Measurements from ENCODE around the gene GDPD5. TPM values are rescaled to one million over a fixed set of nuclear protein-coding genes. Genes with fewer than 3 reads are reported as not detected.

The GDPD5 gene
- total RNA-seq, 1 donor from 2014 or later, result 7.8 TPM

DNA sequence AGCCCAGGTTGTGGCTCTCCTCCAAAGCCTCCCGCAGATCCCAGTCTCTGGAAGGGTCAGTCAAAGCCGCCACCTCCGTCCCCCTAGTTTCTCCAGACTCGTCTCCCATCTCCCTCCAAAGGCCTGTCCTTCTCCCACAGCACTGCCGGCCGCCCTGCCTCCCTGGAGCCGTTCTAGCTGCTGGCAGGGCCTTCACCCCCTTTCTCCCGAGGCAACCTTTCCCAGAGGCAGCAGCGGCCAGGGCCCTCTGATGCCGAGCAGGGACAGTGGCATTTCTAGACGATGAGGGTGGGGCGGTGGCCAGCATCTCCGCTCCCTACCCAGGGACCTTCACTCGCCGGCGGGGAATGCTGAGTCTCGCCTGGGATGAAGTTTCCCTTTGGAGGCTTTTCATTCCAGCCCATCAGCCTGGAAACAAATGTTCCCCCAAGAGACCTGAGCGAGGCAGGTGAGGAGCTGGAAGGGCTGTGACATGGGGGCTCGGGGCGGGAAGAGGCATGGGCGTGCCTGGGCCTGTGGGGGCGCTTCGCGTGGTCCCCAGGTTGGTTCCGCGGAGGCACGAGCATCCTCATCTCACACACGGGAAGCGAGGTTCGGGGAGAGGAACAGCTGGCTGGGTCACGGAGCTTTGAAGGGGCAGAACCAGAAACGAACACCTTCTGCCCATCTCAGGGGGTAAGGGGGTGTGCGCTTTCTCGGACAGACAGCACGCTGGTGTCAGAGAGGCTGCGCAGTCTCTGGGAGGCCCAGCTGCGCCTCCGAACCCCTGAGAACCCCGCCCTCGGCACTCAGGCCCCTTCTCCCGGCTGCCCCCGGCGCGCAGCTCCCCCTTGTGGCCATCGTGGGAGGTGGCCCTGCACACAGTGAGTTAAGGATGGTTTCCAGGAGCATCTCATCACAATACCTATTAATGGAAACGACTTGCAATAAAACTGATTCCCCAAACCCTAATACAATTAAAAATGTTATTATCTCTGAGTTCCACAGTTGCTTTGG lies 74.6 kb downstream of the GDPD5 start:
- H3K9ac ChIP-seq (ENCODE audit: low read depth in 1 of 3, low read length in 3 of 3), result no peak overlapping the region
- H3K4me3 ChIP-seq (ENCODE audit: low read length in 3 of 3), result no peak overlapping the region
- H3K36me3 ChIP-seq (ENCODE audit: control insufficient read depth in 3 of 3, insufficient read depth in 3 of 3, low read length in 3 of 3), result peaks cover 0 to 3% (median 0%) of the 10 kb centered on the region in 3 donors
- no peaks in the 10 kb centered on the region for H3K27me3 ChIP-seq (ENCODE audit: control insufficient read depth in 3 of 3, insufficient read depth in 3 of 3, low read length in 3 of 3)
- H3K9me3 ChIP-seq (ENCODE audit: control insufficient read depth in 3 of 3, low read length in 3 of 3), result no peaks in the 10 kb centered on the region
- H3K4me1 ChIP-seq (ENCODE audit: control insufficient read depth in 3 of 3, insufficient read depth in 3 of 3, low read length in 3 of 3), result peaks cover 0 to 9% (median 2%) of the 10 kb centered on the region in 3 donors
- no peak overlapping the region for H3K27ac ChIP-seq (ENCODE audit: low read depth, low read length)

GRCh38 chr11:75450236-75450635 lies 75.5 kb downstream of the GDPD5 start:
- H3K9ac ChIP-seq (ENCODE audit: low read depth in 1 of 3, low read length in 3 of 3), result no peak overlapping the region
- no peaks in the 10 kb centered on the region for H3K9me3 ChIP-seq (ENCODE audit: control insufficient read depth in 3 of 3, low read length in 3 of 3)
- no peak overlapping the region for H3K27ac ChIP-seq (ENCODE audit: low read depth, low read length)
- no peak overlapping the region for H3K4me3 ChIP-seq (ENCODE audit: low read length in 3 of 3)
- peaks cover 0 to 9% (median 2%) of the 10 kb centered on the region in 3 donors for H3K4me1 ChIP-seq (ENCODE audit: control insufficient read depth in 3 of 3, insufficient read depth in 3 of 3, low read length in 3 of 3)
- peaks cover 0 to 3% (median 0%) of the 10 kb centered on the region in 3 donors for H3K36me3 ChIP-seq (ENCODE audit: control insufficient read depth in 3 of 3, insufficient read depth in 3 of 3, low read length in 3 of 3)
- H3K27me3 ChIP-seq (ENCODE audit: control insufficient read depth in 3 of 3, insufficient read depth in 3 of 3, low read length in 3 of 3), result no peaks in the 10 kb centered on the region

DNA sequence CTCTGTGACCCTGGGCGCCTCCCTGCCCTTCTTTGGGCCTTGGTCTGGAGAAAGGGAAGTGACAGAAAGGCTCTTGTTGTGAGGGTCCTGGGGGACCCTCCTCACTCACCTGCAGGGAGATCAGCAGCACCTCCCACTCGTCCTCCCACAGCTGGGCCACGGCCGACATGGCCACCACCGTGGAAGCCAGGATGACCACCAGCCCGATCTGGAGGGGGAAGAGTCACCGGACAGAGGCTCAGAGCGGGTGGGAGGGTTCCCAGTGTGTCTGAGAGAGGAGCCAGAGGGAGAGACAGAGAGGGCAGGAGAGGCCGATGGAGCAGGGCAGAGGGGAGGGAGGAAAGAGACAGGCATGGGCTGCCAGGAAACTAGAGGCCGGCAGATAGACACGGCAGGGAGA lies 76.0 kb downstream of the GDPD5 start:
- Histone ChIP-seq H3K4me3 (ENCODE audit: low read length in 3 of 3) (no peak overlapping the region), H3K9me3 (ENCODE audit: control insufficient read depth in 3 of 3, low read length in 3 of 3) (no peaks in the 10 kb centered on the region), H3K36me3 (ENCODE audit: control insufficient read depth in 3 of 3, insufficient read depth in 3 of 3, low read length in 3 of 3) (peaks cover 0 to 3% (median 0%) of the 10 kb centered on the region in 3 donors), H3K27me3 (ENCODE audit: control insufficient read depth in 3 of 3, insufficient read depth in 3 of 3, low read length in 3 of 3) (no peaks in the 10 kb centered on the region), H3K9ac (ENCODE audit: low read depth in 1 of 3, low read length in 3 of 3) (no peak overlapping the region), H3K27ac (ENCODE audit: low read depth, low read length) (no peak overlapping the region), H3K4me1 (ENCODE audit: control insufficient read depth in 3 of 3, insufficient read depth in 3 of 3, low read length in 3 of 3) (peaks cover 0 to 4% (median 2%) of the 10 kb centered on the region in 3 donors)

GRCh38 chr11:75449271-75449670 lies 76.5 kb downstream of the GDPD5 start:
- Histone ChIP-seq H3K4me3 (ENCODE audit: low read length in 3 of 3) (no peak overlapping the region), H3K4me1 (ENCODE audit: control insufficient read depth in 3 of 3, insufficient read depth in 3 of 3, low read length in 3 of 3) (peaks cover 0 to 2% (median 0%) of the 10 kb centered on the region in 3 donors), H3K9me3 (ENCODE audit: control insufficient read depth in 3 of 3, low read length in 3 of 3) (no peaks in the 10 kb centered on the region), H3K27me3 (ENCODE audit: control insufficient read depth in 3 of 3, insufficient read depth in 3 of 3, low read length in 3 of 3) (no peaks in the 10 kb centered on the region), H3K9ac (ENCODE audit: low read depth in 1 of 3, low read length in 3 of 3) (no peak overlapping the region), H3K27ac (ENCODE audit: low read depth, low read length) (no peak overlapping the region), H3K36me3 (ENCODE audit: control insufficient read depth in 3 of 3, insufficient read depth in 3 of 3, low read length in 3 of 3) (peaks cover 0 to 4% (median 0%) of the 10 kb centered on the region in 3 donors)

DNA sequence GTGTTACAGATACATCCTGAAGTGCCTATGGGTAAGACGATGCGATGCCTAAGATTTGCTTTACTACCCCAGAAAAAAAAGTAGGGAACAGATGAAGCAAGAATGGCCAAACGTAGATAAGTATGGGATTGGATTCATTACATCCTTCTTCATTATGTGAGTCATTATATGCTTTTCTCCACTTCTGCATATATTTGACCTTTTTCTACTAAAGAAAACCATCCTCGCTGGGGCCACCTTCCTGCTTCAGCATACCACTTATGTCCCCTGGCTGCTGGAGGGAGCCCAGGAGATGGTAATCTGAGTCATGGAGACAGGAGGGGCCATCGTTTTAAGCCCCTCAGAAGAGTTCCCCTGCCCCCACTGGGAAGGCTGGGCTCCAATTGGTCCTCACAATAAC lies 78.3 kb downstream of the GDPD5 start:
- H3K4me3 ChIP-seq (ENCODE audit: low read length in 3 of 3), result no peak overlapping the region
- peaks cover 0 to 9% (median 1%) of the 10 kb centered on the region in 3 donors for H3K36me3 ChIP-seq (ENCODE audit: control insufficient read depth in 3 of 3, insufficient read depth in 3 of 3, low read length in 3 of 3)
- no peaks in the 10 kb centered on the region for H3K4me1 ChIP-seq (ENCODE audit: control insufficient read depth in 3 of 3, insufficient read depth in 3 of 3, low read length in 3 of 3)
- no peaks in the 10 kb centered on the region for H3K27me3 ChIP-seq (ENCODE audit: control insufficient read depth in 3 of 3, insufficient read depth in 3 of 3, low read length in 3 of 3)
- H3K9me3 ChIP-seq (ENCODE audit: control insufficient read depth in 3 of 3, low read length in 3 of 3), result no peaks in the 10 kb centered on the region
- no peak overlapping the region for H3K27ac ChIP-seq (ENCODE audit: low read depth, low read length)
- no peak overlapping the region for H3K9ac ChIP-seq (ENCODE audit: low read depth in 1 of 3, low read length in 3 of 3)

DNA sequence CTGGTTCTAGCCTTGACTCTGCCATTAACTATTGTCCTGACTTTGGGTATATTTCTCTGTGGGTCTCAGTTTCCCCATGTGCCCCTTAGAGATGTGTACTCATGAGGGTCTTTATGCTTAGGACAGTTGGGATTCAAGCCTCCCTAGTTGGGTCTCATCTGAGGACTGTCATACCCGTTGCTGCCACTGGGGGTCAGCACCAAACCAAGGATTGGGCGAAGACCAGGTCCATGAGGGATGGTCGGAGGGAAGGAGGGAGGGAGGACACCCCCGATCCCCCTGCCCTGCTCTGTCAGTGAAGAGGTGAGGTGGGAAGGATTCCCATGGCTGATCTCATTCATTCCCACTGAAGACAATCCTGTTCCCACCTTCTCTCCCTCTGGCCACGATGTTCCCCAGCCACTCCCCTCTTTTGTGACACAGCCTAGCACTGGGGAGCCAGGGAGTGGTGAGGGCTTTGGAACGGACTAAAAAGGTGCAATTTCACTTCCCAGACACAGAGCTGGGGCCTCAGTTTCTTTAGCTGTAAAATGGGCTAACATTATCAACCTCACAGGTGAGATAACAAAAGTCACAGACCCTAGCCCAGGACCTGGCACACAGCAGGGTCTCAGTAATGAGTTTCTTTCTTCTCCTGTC lies 80.3 kb downstream of the GDPD5 start:
- H3K9me3 ChIP-seq (ENCODE audit: control insufficient read depth in 3 of 3, low read length in 3 of 3), result no peaks in the 10 kb centered on the region
- peaks cover 7 to 13% (median 7%) of the 10 kb centered on the region in 3 donors for H3K4me1 ChIP-seq (ENCODE audit: control insufficient read depth in 3 of 3, insufficient read depth in 3 of 3, low read length in 3 of 3)
- no peak overlapping the region for H3K4me3 ChIP-seq (ENCODE audit: low read length in 3 of 3)
- H3K9ac ChIP-seq (ENCODE audit: low read depth in 1 of 3, low read length in 3 of 3), result no peak overlapping the region
- H3K27me3 ChIP-seq (ENCODE audit: control insufficient read depth in 3 of 3, insufficient read depth in 3 of 3, low read length in 3 of 3), result no peaks in the 10 kb centered on the region
- no peak overlapping the region for H3K27ac ChIP-seq (ENCODE audit: low read depth, low read length)
- peaks cover 3 to 12% (median 7%) of the 10 kb centered on the region in 3 donors for H3K36me3 ChIP-seq (ENCODE audit: control insufficient read depth in 3 of 3, insufficient read depth in 3 of 3, low read length in 3 of 3)

GRCh38 chr11:75443043-75443442 lies 82.7 kb downstream of the GDPD5 start:
- H3K4me3 ChIP-seq (ENCODE audit: low read length in 3 of 3), result no peak overlapping the region
- no peaks in the 10 kb centered on the region for H3K27me3 ChIP-seq (ENCODE audit: control insufficient read depth in 3 of 3, insufficient read depth in 3 of 3, low read length in 3 of 3)
- peaks cover 7 to 13% (median 7%) of the 10 kb centered on the region in 3 donors for H3K4me1 ChIP-seq (ENCODE audit: control insufficient read depth in 3 of 3, insufficient read depth in 3 of 3, low read length in 3 of 3)
- no peaks in the 10 kb centered on the region for H3K9me3 ChIP-seq (ENCODE audit: control insufficient read depth in 3 of 3, low read length in 3 of 3)
- no peak overlapping the region for H3K27ac ChIP-seq (ENCODE audit: low read depth, low read length)
- H3K9ac ChIP-seq (ENCODE audit: low read depth in 1 of 3, low read length in 3 of 3), result no peak overlapping the region
- H3K36me3 ChIP-seq (ENCODE audit: control insufficient read depth in 3 of 3, insufficient read depth in 3 of 3, low read length in 3 of 3), result peaks cover 3 to 9% (median 7%) of the 10 kb centered on the region in 3 donors

- Histone ChIP-seq H3K36me3 (ENCODE audit: control insufficient read depth in 3 of 3, insufficient read depth in 3 of 3, low read length in 3 of 3) (peaks cover 3 to 9% (median 7%) of the 10 kb centered on the region in 3 donors), H3K4me1 (ENCODE audit: control insufficient read depth in 3 of 3, insufficient read depth in 3 of 3, low read length in 3 of 3) (peaks cover 7 to 13% (median 7%) of the 10 kb centered on the region in 3 donors), H3K27me3 (ENCODE audit: control insufficient read depth in 3 of 3, insufficient read depth in 3 of 3, low read length in 3 of 3) (no peaks in the 10 kb centered on the region), H3K4me3 (ENCODE audit: low read length in 3 of 3) (no peak overlapping the region), H3K9me3 (ENCODE audit: control insufficient read depth in 3 of 3, low read length in 3 of 3) (no peaks in the 10 kb centered on the region), H3K9ac (ENCODE audit: low read depth in 1 of 3, low read length in 3 of 3) (no peak overlapping the region), H3K27ac (ENCODE audit: low read depth, low read length) (no peak overlapping the region)
These were observed 83.4 kb downstream of the GDPD5 start for GRCh38 chr11:75442161-75442885.

GRCh38 chr11:75441804-75442132 lies 84.0 kb downstream of the GDPD5 start:
- H3K36me3 ChIP-seq (ENCODE audit: control insufficient read depth in 3 of 3, insufficient read depth in 3 of 3, low read length in 3 of 3), result peaks cover 3 to 9% (median 7%) of the 10 kb centered on the region in 3 donors
- peaks cover 7 to 13% (median 7%) of the 10 kb centered on the region in 3 donors for H3K4me1 ChIP-seq (ENCODE audit: control insufficient read depth in 3 of 3, insufficient read depth in 3 of 3, low read length in 3 of 3)
- H3K27ac ChIP-seq (ENCODE audit: low read depth, low read length), result no peak overlapping the region
- no peaks in the 10 kb centered on the region for H3K27me3 ChIP-seq (ENCODE audit: control insufficient read depth in 3 of 3, insufficient read depth in 3 of 3, low read length in 3 of 3)
- H3K9ac ChIP-seq (ENCODE audit: low read depth in 1 of 3, low read length in 3 of 3), result no peak overlapping the region
- no peak overlapping the region for H3K4me3 ChIP-seq (ENCODE audit: low read length in 3 of 3)
- no peaks in the 10 kb centered on the region for H3K9me3 ChIP-seq (ENCODE audit: control insufficient read depth in 3 of 3, low read length in 3 of 3)
